Measurements from ENCODE around the gene PPP1R12B.
A peak's percentile ranks its signal among the peaks of the same experiment; 100 is the strongest.

Gene PPP1R12B

GRCh38 chr1:202348509-202349205, at the start of gene PPP1R12B:
Gene PPP1R12B (plus strand): TSS chr1:202348699. CDS start chr1:202348852, 153 bp downstream.
- DNase-seq: peak; percentile 99

- DNase-seq: no peak
Observed at GRCh38 chr1:202302166-202302565, 46.3 kb upstream of the PPP1R12B start.

- DNase-seq: peak; percentile 69
Observed at GRCh38 chr1:202304375-202304774, 44.1 kb upstream of the PPP1R12B start.

- DNase-seq: no peak
Observed at GRCh38 chr1:202305168-202305567, 43.3 kb upstream of the PPP1R12B start.

- DNase-seq: no peak
Observed at GRCh38 chr1:202306535-202307345, 41.8 kb upstream of the PPP1R12B start.

- no peak for DNase-seq
Observed at GRCh38 chr1:202310071-202310725, 38.3 kb upstream of the PPP1R12B start.

- DNase-seq: no peak
Observed at GRCh38 chr1:202310746-202311145, 37.8 kb upstream of the PPP1R12B start.

- DNase-seq: peak; percentile 38
Observed at GRCh38 chr1:202311875-202312635, 36.4 kb upstream of the PPP1R12B start.

- peak; percentile 84 for DNase-seq
Observed at GRCh38 chr1:202315576-202316168, 32.8 kb upstream of the PPP1R12B start.

- no peak for DNase-seq
Observed at GRCh38 chr1:202316186-202316585, 32.3 kb upstream of the PPP1R12B start.

GRCh38 chr1:202317941-202318925, 30.3 kb upstream of the PPP1R12B start:
- DNase-seq: no peak

- DNase-seq: no peak
Observed at GRCh38 chr1:202319381-202320080, 29.0 kb upstream of the PPP1R12B start.

- DNase-seq: no peak
Observed at GRCh38 chr1:202320081-202320405, 28.5 kb upstream of the PPP1R12B start.

GRCh38 chr1:202323731-202324130, 24.8 kb upstream of the PPP1R12B start:
- no peak for DNase-seq

- no peak for DNase-seq
Observed at GRCh38 chr1:202324646-202325045, 23.9 kb upstream of the PPP1R12B start.

- no peak for DNase-seq
Observed at GRCh38 chr1:202329891-202330290, 18.6 kb upstream of the PPP1R12B start.

- DNase-seq: no peak
Observed at GRCh38 chr1:202333861-202334260, 14.6 kb upstream of the PPP1R12B start.

GRCh38 chr1:202343652-202344349, 4.7 kb upstream of the PPP1R12B start:
- no peak for DNase-seq

GRCh38 chr1:202348005-202348508, 442 bp upstream of the PPP1R12B start:
- DNase-seq: no peak
